Measurements from ENCODE around the gene BCAS3. TPM values are rescaled to one million over a fixed set of nuclear protein-coding genes. Genes with fewer than 3 reads are reported as not detected.

Gene BCAS3
- total RNA-seq, 1 experiment from 2014 or later: 26.3 TPM

GRCh38 chr17:61143026-61143425 lies 465.4 kb downstream of the BCAS3 start:
- ChIA-PET RAD21 (ENCODE audit: low non-redundant PET in 1 of 2, low total read pairs in 2 of 2, uncharacterized antibody in 2 of 2, unreplicated experiment in 2 of 2) (no interaction called here), CTCF (no interaction called here), POLR2A (no interaction called here)
- no peaks in the 10 kb centered on the region for H3K27me3 ChIP-seq (ENCODE audit: insufficient read depth, low read length)
- no peaks in the 10 kb centered on the region for H3K36me3 ChIP-seq (ENCODE audit: control insufficient read depth in 1 of 2, insufficient read depth in 2 of 2, low read length in 2 of 2)
- no peak overlapping the region for H3K27ac ChIP-seq (ENCODE audit: low read depth, low read length)
- H4K20me1 ChIP-seq (ENCODE audit: insufficient read depth): no peaks in the 10 kb centered on the region
- H2AFZ ChIP-seq (ENCODE audit: low read depth, low read length, poor library complexity, severe bottlenecking): no peak overlapping the region
- H3K9me2 ChIP-seq (ENCODE audit: insufficient read depth): no peaks in the 10 kb centered on the region
- H3K9ac ChIP-seq (ENCODE audit: low read length): no peak overlapping the region
- DNase-seq (ENCODE audit: low read depth, low spot score): no peak
- peaks cover 7 to 8% of the 10 kb centered on the region in 2 experiments; a peak in 3 of 4 replicates for H3K4me1 ChIP-seq (ENCODE audit: control insufficient read depth in 1 of 2, insufficient read depth in 2 of 2, low read length in 2 of 2)
- ATAC-seq: no peak
- H3K4me2 ChIP-seq (ENCODE audit: low read length): no peak overlapping the region
- H3K4me3 ChIP-seq (replicated peaks in 1 of 2; ENCODE audit: low read depth in 1 of 2, low read length in 2 of 2): no peak overlapping the region
- no TSS peak for BruUV-seq (replicated peaks)
- TF ChIP-seq TCF7L2 (IDR thresholded peaks at IDR 0.05; ENCODE audit: borderline replicate concordance, extremely low read depth, insufficient read depth, insufficient read length) (no peak), CTCF (IDR thresholded peaks at IDR 0.05 in 2 of 3, conservative IDR thresholded peaks at IDR 0.05 in 1 of 3; ENCODE audit: borderline replicate concordance in 1 of 3, insufficient read depth in 1 of 3, low read depth in 2 of 3, low read length in 2 of 3) (no peak), ZNF274 (IDR thresholded peaks at IDR 0.05; ENCODE audit: low read depth, low read length) (no peak), SIN3A (IDR thresholded peaks at IDR 0.05; ENCODE audit: low read depth) (no peak), ZFX (IDR thresholded peaks at IDR 0.05) (no peak), CEBPB (IDR thresholded peaks at IDR 0.05; ENCODE audit: low read depth) (no peak), EGR1 (IDR thresholded peaks at IDR 0.05; ENCODE audit: low read depth) (no peak), RAD21 (IDR thresholded peaks at IDR 0.05; ENCODE audit: low read depth) (no peak), CBX3 (IDR thresholded peaks at IDR 0.05; ENCODE audit: low read depth) (no peak), EZH2phosphoT487 (IDR thresholded peaks at IDR 0.05; ENCODE audit: borderline replicate concordance) (no peak), POLR2A (IDR thresholded peaks at IDR 0.05; ENCODE audit: borderline replicate concordance, extremely low read depth, insufficient read depth, insufficient read length) (no peak), ZBTB33 (IDR thresholded peaks at IDR 0.05; ENCODE audit: extremely low read depth, insufficient replicate concordance, low read length) (no peak)
- no peaks in the 10 kb centered on the region for H3K9me3 ChIP-seq (ENCODE audit: control insufficient read depth in 1 of 2, insufficient read depth in 1 of 2, low read depth in 1 of 2, low read length in 2 of 2)
- no peaks in the 10 kb centered on the region for H3K79me2 ChIP-seq (ENCODE audit: insufficient read depth, low read length)
- intact Hi-C loops (cut with micrococcal nuclease): no loop called here

Measured in HCT116 (cell line).